ENCODE data around the gene TMC5. TPM values are rescaled to one million over a fixed set of nuclear protein-coding genes. Genes with fewer than 3 reads are reported as not detected.

Gene TMC5
- total and polyA plus RNA-seq, 2 experiments from 2014 or later = 2.3 to 4.8 TPM

DNA sequence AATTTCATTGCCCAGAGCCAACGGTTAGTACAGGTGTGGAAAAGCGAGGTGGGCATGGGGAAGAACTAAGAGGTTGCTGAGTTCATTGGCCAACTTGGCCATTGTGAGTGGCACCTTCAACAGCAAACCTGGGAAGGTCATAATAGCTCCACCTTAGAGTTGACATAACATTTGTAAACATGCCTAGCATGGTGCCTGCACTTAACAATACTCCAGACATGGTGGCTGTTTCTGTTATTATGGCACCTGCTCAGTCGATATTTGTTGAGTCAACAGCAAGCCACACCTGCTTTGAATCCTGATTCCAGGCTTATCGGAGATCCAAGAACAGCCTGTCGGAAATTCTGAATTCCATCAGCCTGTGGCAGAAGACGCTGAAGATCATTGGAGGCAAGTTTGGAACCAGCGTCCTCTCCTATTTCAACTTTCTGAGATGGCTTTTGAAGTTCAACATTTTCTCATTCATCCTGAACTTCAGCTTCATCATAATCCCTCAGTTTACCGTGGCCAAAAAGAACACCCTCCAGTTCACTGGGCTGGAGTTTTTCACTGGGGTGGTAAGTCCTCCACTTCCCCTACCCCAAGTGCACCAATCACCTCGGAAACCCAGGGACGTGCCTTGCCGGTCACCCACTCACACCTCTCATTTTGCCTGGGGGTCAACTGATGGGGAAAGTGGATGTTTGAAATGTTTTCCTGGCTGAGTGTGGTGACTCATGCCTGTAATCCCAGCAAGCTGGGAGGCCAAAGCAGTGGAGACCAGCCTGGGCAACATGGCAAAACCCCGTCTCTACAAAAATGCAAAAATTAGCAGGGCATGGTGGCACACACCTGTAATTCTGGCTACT is 46.0 kb downstream of the TMC5 start:
- Mint-ChIP-seq H3K9me3 (peaks cover 6% of the 10 kb centered on the region), H3K27ac (no peak overlapping the region), H3K4me1 (peaks cover 3% of the 10 kb centered on the region; the same call in 1 of the 3 replicates), H3K4me3 (no peak overlapping the region), H3K36me3 (ENCODE audit: low read depth) (peaks cover 7% of the 10 kb centered on the region), H3K27me3 (ENCODE audit: insufficient read depth, low read depth, poor library complexity) (peaks cover 4% of the 10 kb centered on the region)
- Histone ChIP-seq H3K27ac (ENCODE audit: low read depth) (no peak overlapping the region), H3K4me2 (no peak overlapping the region), H3K4me3 (no peak overlapping the region), H3K36me3 (ENCODE audit: insufficient read depth) (no peaks in the 10 kb centered on the region; the same call in 1 of the 2 replicates), H3F3A (replicated peaks; ENCODE audit: low read depth) (no peaks in the 10 kb centered on the region), H3K79me2 (replicated peaks; ENCODE audit: insufficient read depth) (no peaks in the 10 kb centered on the region), H3K9me2 (ENCODE audit: insufficient read depth) (no peaks in the 10 kb centered on the region), H3K27me3 (ENCODE audit: insufficient read depth) (no peaks in the 10 kb centered on the region), H3K4me1 (ENCODE audit: insufficient read depth) (no peaks in the 10 kb centered on the region), H4K20me1 (replicated peaks; ENCODE audit: insufficient read depth) (no peaks in the 10 kb centered on the region), H2AFZ (no peak overlapping the region)
- TF ChIP-seq NANOG (IDR thresholded peaks at IDR 0.05; ENCODE audit: borderline replicate concordance) = no peak
- TF ChIP-seq ZNF114 (CRISPR knock-in tag; IDR thresholded peaks at IDR 0.05) = no peak
- TF ChIP-seq, protein P1, sequence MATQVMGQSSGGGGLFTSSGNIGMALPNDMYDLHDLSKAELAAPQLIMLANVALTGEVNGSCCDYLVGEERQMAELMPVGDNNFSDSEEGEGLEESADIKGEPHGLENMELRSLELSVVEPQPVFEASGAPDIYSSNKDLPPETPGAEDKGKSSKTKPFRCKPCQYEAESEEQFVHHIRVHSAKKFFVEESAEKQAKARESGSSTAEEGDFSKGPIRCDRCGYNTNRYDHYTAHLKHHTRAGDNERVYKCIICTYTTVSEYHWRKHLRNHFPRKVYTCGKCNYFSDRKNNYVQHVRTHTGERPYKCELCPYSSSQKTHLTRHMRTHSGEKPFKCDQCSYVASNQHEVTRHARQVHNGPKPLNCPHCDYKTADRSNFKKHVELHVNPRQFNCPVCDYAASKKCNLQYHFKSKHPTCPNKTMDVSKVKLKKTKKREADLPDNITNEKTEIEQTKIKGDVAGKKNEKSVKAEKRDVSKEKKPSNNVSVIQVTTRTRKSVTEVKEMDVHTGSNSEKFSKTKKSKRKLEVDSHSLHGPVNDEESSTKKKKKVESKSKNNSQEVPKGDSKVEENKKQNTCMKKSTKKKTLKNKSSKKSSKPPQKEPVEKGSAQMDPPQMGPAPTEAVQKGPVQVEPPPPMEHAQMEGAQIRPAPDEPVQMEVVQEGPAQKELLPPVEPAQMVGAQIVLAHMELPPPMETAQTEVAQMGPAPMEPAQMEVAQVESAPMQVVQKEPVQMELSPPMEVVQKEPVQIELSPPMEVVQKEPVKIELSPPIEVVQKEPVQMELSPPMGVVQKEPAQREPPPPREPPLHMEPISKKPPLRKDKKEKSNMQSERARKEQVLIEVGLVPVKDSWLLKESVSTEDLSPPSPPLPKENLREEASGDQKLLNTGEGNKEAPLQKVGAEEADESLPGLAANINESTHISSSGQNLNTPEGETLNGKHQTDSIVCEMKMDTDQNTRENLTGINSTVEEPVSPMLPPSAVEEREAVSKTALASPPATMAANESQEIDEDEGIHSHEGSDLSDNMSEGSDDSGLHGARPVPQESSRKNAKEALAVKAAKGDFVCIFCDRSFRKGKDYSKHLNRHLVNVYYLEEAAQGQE (IDR thresholded peaks at IDR 0.05; ENCODE audit: unreplicated experiment) = no peak
- no peak for TF ChIP-seq ZNF331 (CRISPR knock-in tag; IDR thresholded peaks at IDR 0.05; ENCODE audit: low read depth)
- TF ChIP-seq, protein P2, sequence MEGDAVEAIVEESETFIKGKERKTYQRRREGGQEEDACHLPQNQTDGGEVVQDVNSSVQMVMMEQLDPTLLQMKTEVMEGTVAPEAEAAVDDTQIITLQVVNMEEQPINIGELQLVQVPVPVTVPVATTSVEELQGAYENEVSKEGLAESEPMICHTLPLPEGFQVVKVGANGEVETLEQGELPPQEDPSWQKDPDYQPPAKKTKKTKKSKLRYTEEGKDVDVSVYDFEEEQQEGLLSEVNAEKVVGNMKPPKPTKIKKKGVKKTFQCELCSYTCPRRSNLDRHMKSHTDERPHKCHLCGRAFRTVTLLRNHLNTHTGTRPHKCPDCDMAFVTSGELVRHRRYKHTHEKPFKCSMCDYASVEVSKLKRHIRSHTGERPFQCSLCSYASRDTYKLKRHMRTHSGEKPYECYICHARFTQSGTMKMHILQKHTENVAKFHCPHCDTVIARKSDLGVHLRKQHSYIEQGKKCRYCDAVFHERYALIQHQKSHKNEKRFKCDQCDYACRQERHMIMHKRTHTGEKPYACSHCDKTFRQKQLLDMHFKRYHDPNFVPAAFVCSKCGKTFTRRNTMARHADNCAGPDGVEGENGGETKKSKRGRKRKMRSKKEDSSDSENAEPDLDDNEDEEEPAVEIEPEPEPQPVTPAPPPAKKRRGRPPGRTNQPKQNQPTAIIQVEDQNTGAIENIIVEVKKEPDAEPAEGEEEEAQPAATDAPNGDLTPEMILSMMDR (conservative IDR thresholded peaks at IDR 0.05; ENCODE audit: low read depth in 2 of 2) = no peak
- TF ChIP-seq POLR2AphosphoS5 (IDR thresholded peaks at IDR 0.05; ENCODE audit: low read depth) = no peak
- TF ChIP-seq CREB1 (CRISPR knock-in tag; IDR thresholded peaks at IDR 0.05; ENCODE audit: low read depth) = no peak
- TF ChIP-seq EZH2phosphoT487 (IDR thresholded peaks at IDR 0.05; ENCODE audit: unreplicated experiment) = no peak
- DNase-seq (ENCODE audit: low spot score) (no peak), ATAC-seq (no peak)

DNA sequence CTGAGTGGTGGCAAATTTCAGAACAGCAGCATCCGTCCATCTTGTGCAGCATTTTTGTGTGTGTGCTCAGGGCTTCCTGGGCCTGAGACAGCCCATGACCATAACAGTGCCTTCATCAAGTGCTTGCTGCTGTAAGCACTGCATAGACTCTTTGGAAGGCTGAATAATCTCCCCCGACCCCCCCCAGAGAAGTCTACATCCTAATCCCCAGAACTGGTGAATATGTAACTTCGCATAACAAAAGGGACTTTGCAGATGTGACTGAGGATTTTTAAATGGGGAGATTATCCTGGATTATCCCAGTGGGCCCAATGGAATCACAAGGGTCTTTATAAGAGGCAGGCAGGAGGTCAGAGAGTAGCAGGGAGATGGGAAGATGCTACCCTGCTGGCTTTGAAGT is 50.6 kb downstream of the TMC5 start:
- H3K4me3 ChIP-seq = no peak overlapping the region
- Mint-ChIP-seq H3K27ac (no peak overlapping the region), H3K4me1 (no peaks in the 10 kb centered on the region), H3K4me3 (no peak overlapping the region), H3K9me3 (peaks cover 10% of the 10 kb centered on the region), H3K27me3 (ENCODE audit: insufficient read depth, low read depth, poor library complexity) (peaks cover 4% of the 10 kb centered on the region), H3K36me3 (ENCODE audit: low read depth) (peaks cover 16% of the 10 kb centered on the region)
- no peak overlapping the region for H3K27ac ChIP-seq (ENCODE audit: low read depth)
- no peaks in the 10 kb centered on the region for H3K79me2 ChIP-seq (replicated peaks; ENCODE audit: insufficient read depth)
- DNase-seq (ENCODE audit: low spot score) (no peak), ATAC-seq (no peak)
- H2AFZ ChIP-seq = no peak overlapping the region
- no peaks in the 10 kb centered on the region for H3K4me1 ChIP-seq (ENCODE audit: insufficient read depth)
- no peak overlapping the region for H3K4me2 ChIP-seq
- no peaks in the 10 kb centered on the region for H3F3A ChIP-seq (replicated peaks; ENCODE audit: low read depth)
- no peaks in the 10 kb centered on the region for H3K9me2 ChIP-seq (ENCODE audit: insufficient read depth)
- H3K36me3 ChIP-seq (ENCODE audit: insufficient read depth) = no peaks in the 10 kb centered on the region; the same call in 1 of the 2 replicates
- no peaks in the 10 kb centered on the region for H4K20me1 ChIP-seq (replicated peaks; ENCODE audit: insufficient read depth)
- H3K27me3 ChIP-seq (ENCODE audit: insufficient read depth) = no peaks in the 10 kb centered on the region
- TF ChIP-seq JUNB (IDR thresholded peaks at IDR 0.05; ENCODE audit: unreplicated experiment) (no peak), CREB1 (CRISPR knock-in tag; IDR thresholded peaks at IDR 0.05; ENCODE audit: low read depth) (no peak)
- TF ChIP-seq, protein P3, sequence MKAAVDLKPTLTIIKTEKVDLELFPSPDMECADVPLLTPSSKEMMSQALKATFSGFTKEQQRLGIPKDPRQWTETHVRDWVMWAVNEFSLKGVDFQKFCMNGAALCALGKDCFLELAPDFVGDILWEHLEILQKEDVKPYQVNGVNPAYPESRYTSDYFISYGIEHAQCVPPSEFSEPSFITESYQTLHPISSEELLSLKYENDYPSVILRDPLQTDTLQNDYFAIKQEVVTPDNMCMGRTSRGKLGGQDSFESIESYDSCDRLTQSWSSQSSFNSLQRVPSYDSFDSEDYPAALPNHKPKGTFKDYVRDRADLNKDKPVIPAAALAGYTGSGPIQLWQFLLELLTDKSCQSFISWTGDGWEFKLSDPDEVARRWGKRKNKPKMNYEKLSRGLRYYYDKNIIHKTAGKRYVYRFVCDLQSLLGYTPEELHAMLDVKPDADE (IDR thresholded peaks at IDR 0.05) = no peak
- TF ChIP-seq, protein P1 (IDR thresholded peaks at IDR 0.05; ENCODE audit: unreplicated experiment) = no peak
- TF ChIP-seq, protein P2 (conservative IDR thresholded peaks at IDR 0.05; ENCODE audit: low read depth in 2 of 2) = no peak
